Astrocyte of the spinal cord (primary cell): ENCODE measurements around the gene LIM2.

ENCODE experiments used
- DNase-seq: peaks from one replicate; pipeline ENCODE4 v3.0.0; 2011; ENCODE audit warnings: low read depth, low spot score
- H3K4me3 ChIP-seq: 2 replicates; pipeline ENCODE4 v1.5.1; 2011; ENCODE audit warnings: low read depth, mild to moderate bottlenecking, low read length, moderate library complexity
- in situ Hi-C: cut with HindIII; loops from 2 replicates; pipeline ENCODE4 v1.10.0; 2017; ENCODE audit warnings: low sequenced_read_pairs
- TF ChIP-seq, protein P1 (sequence below): IDR thresholded peaks from 2 replicates; pipeline ENCODE4 v1.5.1; 2012; ENCODE audit warnings: low read depth, mild to moderate bottlenecking, low read length, inconsistent platforms

LIM2 gene

DNA sequence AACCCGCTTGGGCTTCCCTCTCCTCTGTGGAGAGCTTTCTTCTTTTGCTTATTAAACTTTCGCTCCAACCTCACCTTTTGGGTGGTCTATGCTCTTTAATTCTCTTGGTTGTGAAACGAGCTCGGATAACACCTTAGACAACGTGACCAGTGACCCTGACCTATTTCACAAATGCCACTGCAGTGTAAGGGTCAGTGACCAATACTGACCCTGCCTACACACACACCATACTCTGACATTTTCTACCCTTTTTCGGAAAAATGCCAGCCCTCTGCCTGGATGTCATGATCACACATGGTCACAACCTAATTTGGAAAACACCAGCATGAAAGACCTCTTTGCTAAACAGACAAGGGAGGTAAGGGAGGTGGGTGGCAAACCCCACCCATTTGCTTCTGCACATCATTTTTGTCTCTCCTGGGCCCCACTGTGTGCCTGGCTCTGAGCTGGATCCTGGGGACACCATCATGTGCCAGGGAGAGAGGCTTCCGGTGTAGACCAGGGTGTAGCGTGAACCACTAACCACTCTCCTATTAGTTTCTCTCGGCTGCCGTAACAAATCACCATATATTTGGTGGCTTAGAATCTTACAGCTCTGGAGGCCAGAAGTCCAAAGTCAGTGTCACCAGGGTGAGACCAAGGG is 31.5 kb downstream of the LIM2 start:
- no peak overlapping the region for H3K4me3 ChIP-seq
- DNase-seq, result no peak
- in situ Hi-C loops, result no loop called here
- TF ChIP-seq, protein P1, sequence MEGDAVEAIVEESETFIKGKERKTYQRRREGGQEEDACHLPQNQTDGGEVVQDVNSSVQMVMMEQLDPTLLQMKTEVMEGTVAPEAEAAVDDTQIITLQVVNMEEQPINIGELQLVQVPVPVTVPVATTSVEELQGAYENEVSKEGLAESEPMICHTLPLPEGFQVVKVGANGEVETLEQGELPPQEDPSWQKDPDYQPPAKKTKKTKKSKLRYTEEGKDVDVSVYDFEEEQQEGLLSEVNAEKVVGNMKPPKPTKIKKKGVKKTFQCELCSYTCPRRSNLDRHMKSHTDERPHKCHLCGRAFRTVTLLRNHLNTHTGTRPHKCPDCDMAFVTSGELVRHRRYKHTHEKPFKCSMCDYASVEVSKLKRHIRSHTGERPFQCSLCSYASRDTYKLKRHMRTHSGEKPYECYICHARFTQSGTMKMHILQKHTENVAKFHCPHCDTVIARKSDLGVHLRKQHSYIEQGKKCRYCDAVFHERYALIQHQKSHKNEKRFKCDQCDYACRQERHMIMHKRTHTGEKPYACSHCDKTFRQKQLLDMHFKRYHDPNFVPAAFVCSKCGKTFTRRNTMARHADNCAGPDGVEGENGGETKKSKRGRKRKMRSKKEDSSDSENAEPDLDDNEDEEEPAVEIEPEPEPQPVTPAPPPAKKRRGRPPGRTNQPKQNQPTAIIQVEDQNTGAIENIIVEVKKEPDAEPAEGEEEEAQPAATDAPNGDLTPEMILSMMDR, result no peak

DNA sequence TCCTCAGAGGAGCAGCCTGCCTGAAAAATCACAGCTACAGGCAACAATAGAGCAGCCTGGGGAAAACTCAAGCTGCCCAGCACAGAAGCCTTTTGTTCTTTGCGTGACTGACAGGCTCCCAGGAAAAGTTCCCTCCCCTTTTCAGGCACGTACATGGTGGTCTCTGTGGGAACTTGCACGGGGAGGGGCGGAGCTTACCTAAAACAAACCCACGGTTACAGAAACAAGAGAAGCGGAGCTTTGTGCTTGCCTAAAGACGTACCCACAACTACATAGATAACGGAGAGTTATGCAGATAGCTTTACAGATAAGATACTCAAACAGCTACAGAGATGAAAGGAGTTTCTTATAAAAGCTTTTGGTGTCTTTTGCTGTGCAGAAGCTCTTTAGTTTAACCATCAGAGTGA is 33.0 kb downstream of the LIM2 start:
- H3K4me3 ChIP-seq, result no peak overlapping the region
- TF ChIP-seq, protein P1, result no peak
- in situ Hi-C loops, result no loop called here
- peak; percentile 17 for DNase-seq

DNA sequence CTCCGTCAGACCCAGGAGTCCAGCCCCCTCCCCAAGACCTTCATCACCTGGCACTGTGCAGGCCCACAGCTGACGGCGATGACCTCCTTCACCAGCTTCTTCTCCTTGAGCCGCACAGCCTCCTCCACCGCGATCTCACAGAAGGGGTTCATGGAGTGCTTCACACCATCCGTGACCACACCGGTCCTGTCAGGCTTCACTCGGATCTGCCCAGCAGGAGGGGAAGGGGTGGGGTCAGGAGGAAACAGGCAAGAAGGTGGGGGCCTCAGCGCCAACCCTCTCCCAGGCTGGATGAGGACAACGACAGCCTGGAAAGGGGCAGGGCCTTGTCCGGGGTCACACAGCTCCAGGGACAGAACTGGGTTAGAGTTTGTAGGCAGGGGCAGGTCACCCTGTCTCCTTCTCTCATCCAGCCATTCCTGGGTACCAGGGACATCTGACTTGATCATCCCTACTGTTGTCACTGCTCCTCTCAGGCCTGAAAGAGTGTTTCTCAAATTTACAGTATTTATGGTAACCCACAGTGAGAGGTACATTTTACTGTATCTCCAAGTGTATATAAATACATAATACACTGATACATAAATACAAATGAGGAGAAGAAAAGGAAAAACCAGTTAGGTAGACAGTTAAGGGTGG is 33.6 kb downstream of the LIM2 start:
- DNase-seq, result no peak
- in situ Hi-C loops, result no loop called here
- H3K4me3 ChIP-seq, result no peak overlapping the region

DNA sequence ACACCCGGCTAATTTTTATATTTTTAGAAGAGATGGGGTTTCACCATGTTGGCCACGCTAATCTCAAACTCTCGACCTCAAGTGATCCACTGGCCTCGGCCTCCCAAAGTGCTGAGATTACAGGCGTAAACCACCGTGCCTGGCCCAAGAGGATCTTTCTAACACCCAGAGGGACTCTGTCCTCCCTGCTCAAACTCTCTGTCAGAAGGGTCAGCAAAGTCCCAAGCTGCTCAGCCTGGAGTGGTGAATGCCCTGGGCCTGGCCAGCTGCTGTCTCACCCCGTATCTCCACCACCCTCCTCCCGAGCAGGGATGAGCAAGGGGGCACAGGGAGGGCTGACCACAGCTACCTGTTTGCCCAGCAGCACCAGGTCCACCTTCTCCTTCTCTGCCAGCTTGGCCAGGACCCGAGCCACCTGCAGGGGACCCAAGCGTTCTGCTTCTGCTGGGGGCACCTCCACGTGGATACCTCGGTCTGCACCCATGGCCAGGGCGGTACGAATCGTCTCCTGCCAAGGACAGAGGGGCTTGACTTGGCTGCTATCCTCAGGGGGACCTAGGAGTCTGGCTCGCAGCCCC is 34.9 kb downstream of the LIM2 start:
- in situ Hi-C loops, result no loop called here
- TF ChIP-seq, protein P1, result no peak
- DNase-seq, result no peak
- no peak overlapping the region for H3K4me3 ChIP-seq

More for the DNA sequence above, 33.6 kb downstream of the LIM2 start:
- TF ChIP-seq, protein P1, result no peak

DNA sequence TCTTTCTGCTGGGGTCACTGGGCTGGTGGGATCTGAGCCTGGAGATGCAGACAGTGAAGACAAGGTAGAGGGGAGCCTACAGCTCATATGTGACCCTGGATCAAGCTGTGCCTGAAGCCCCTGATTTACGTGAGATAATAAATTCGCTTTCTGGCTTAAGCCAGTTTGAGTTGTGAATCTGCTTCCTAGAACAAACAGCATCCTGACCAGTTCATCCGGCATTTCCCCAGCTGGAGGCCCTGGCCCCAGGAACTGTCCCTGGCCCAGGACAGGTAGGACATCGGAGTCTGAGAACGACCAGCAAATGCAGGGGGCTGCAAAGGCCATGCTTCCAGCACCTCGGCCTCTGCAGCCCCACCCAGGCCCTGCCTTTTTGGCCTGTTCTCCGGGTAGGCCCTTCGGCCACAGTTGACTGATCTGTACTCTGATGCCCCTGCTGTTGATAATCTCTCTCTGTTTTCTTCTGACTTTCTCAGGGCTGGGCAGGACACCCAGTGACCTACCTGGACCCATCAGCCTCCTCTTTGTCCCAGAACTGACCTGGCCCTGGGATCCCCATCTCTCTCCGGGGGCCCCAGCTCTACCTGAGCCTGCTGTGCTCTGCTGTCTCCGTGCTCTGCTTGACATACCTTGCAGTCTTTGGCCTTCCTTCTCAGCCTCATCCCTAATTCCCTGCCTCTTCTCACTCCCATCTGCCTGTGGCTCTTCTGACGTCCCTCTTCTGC is 36.3 kb downstream of the LIM2 start:
- H3K4me3 ChIP-seq, result no peak overlapping the region
- in situ Hi-C loops, result no loop called here
- TF ChIP-seq, protein P1, result no peak
- DNase-seq, result no peak

DNA sequence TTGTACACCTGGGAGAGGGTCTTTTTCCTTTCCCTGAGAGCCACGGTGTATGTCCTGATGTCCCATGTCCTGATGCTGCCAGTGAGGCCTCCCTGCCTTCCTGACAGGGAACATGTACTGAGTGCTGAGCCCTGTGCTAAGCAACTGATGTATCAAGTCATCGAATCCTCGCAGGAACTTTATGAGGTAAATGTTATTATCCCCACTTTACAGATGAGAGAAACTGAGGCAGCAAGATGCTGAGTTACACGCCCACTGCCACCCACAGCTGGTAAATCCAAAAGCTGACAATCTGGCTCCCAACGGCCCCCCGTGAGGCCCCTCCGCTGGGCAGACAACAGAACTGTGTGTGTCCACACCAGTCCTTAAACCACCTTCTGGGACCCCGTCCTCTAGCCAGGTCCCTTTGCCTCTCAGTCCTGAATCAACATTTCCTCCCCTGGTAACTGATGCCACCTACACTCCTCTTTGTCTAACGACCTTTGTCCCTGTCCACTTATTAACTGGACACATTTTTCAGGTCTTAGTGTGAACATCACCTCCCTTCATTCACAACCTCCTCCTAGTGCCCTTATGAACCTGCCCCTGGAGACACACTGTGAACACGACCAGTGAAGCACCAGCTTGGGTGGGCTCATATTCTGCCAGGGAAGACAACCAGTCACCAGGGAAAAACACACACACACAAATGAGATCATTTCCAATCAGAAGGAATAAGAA is 40.4 kb downstream of the LIM2 start:
- H3K4me3 ChIP-seq, result no peak overlapping the region
- in situ Hi-C loops, result no loop called here
- TF ChIP-seq, protein P1, result no peak
- no peak for DNase-seq
